Neural crest cell (in vitro differentiated cells): Measurements from ENCODE around the gene RACK1. TPM values are rescaled to one million over a fixed set of nuclear protein-coding genes. Genes with fewer than 3 reads are reported as not detected.
"Not testable (repeated sequence)": the region's sequence is repeated elsewhere in the genome, so short reads cannot be mapped to it uniquely, and the experiment has no call there.

Experiments used
- DNase-seq: peaks from one replicate; pipeline ENCODE4 v3.0.0; 2021; ENCODE audit warnings: low read depth, mixed read lengths, low spot score
- H3K27ac Mint-ChIP-seq: one replicate; pipeline ENCODE4 v1.8.0; 2021; ENCODE audit warnings: mild to moderate bottlenecking, mixed read lengths; ENCODE audit not compliant: unreplicated experiment
- H3K27me3 Mint-ChIP-seq: 2 replicates; pipeline ENCODE4 v1.8.0; 2021; ENCODE audit warnings: low read depth, mild to moderate bottlenecking, mixed read lengths
- H3K36me3 Mint-ChIP-seq: 2 replicates; pipeline ENCODE4 v1.8.0; 2021; ENCODE audit warnings: low read depth, mild to moderate bottlenecking, mixed read lengths
- H3K4me1 Mint-ChIP-seq: 2 replicates; pipeline ENCODE4 v1.8.0; 2021; ENCODE audit warnings: mixed read lengths
- H3K4me3 Mint-ChIP-seq: one replicate; pipeline ENCODE4 v1.8.0; 2021; ENCODE audit warnings: mild to moderate bottlenecking, mixed read lengths
- H3K9me3 Mint-ChIP-seq: 2 replicates; pipeline ENCODE4 v1.8.0; 2021; ENCODE audit warnings: mixed read lengths
- total RNA-seq: library from RNA; stranded (reverse); gene quantifications from 2 replicates; pipeline ENCODE4 v1.2.1, GENCODE V29; 2021
- TF ChIP-seq, protein P1 (sequence below): fragments of 200-600 bp; sonication (generic); conservative IDR thresholded peaks from 2 replicates; pipeline ENCODE4 v1.5.0; 2021; ENCODE audit warnings: antibody characterized with exemption, mild to moderate bottlenecking

The RACK1 gene
- total RNA-seq, 1 donor from 2014 or later, result 2,359 TPM

- no peak for DNase-seq
- peaks cover 82% of the 10 kb centered on the region for H3K27me3 Mint-ChIP-seq
- H3K27ac Mint-ChIP-seq, result no peak overlapping the region
- H3K36me3 Mint-ChIP-seq, result peaks cover 3% of the 10 kb centered on the region
- peaks cover 3% of the 10 kb centered on the region for H3K9me3 Mint-ChIP-seq
- peaks cover 21% of the 10 kb centered on the region for H3K4me1 Mint-ChIP-seq
- peak overlapping the region; percentile 83 for H3K4me3 Mint-ChIP-seq
- TF ChIP-seq, protein P1, sequence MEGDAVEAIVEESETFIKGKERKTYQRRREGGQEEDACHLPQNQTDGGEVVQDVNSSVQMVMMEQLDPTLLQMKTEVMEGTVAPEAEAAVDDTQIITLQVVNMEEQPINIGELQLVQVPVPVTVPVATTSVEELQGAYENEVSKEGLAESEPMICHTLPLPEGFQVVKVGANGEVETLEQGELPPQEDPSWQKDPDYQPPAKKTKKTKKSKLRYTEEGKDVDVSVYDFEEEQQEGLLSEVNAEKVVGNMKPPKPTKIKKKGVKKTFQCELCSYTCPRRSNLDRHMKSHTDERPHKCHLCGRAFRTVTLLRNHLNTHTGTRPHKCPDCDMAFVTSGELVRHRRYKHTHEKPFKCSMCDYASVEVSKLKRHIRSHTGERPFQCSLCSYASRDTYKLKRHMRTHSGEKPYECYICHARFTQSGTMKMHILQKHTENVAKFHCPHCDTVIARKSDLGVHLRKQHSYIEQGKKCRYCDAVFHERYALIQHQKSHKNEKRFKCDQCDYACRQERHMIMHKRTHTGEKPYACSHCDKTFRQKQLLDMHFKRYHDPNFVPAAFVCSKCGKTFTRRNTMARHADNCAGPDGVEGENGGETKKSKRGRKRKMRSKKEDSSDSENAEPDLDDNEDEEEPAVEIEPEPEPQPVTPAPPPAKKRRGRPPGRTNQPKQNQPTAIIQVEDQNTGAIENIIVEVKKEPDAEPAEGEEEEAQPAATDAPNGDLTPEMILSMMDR, result no peak
Observed at GRCh38 chr5:181215997-181216989, 27.4 kb downstream of the RACK1 start.

GRCh38 chr5:181214249-181214648 is 29.5 kb downstream of the RACK1 start:
- H3K36me3 Mint-ChIP-seq, DNase-seq, H3K9me3 Mint-ChIP-seq, H3K27ac Mint-ChIP-seq: not testable (repeated sequence)
- peaks cover 18% of the 10 kb centered on the region for H3K4me1 Mint-ChIP-seq
- peaks cover 73% of the 10 kb centered on the region for H3K27me3 Mint-ChIP-seq
- H3K4me3 Mint-ChIP-seq, result peak overlapping the region; percentile 52

GRCh38 chr5:181212934-181213333 is 30.8 kb downstream of the RACK1 start:
- Mint-ChIP-seq H3K27me3 (peaks cover 67% of the 10 kb centered on the region), H3K9me3 (no peaks in the 10 kb centered on the region), H3K4me1 (peaks cover 19% of the 10 kb centered on the region), H3K4me3 (peak overlapping the region; percentile 2), H3K36me3 (no peaks in the 10 kb centered on the region), H3K27ac (no peak overlapping the region)
- TF ChIP-seq, protein P1, result no peak
- no peak for DNase-seq

DNA sequence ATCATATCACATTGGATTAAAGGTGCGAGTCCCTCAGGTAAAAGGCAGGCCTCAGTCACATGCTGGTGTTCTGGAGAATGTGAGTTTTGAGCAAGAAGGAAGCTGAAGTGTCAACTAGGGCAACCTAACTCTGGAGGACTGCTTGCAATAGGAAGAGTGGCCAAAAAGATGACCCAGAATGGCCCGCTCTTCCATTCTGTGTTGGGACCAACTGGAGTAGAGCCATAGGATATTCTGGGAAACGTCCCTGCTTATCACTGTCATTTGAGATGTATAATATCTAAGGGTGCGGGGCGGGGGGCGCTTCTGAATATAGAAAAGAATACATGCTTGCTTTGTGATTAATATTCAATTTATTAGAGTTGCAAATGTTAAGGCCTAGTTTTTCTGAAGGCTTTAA is 31.6 kb downstream of the RACK1 start:
- Mint-ChIP-seq H3K9me3 (peaks cover 4% of the 10 kb centered on the region), H3K36me3 (peaks cover 6% of the 10 kb centered on the region), H3K4me3 (no peak overlapping the region), H3K27me3 (peaks cover 67% of the 10 kb centered on the region), H3K27ac (no peak overlapping the region), H3K4me1 (peaks cover 18% of the 10 kb centered on the region)
- no peak for DNase-seq
- TF ChIP-seq, protein P1, result no peak

DNA sequence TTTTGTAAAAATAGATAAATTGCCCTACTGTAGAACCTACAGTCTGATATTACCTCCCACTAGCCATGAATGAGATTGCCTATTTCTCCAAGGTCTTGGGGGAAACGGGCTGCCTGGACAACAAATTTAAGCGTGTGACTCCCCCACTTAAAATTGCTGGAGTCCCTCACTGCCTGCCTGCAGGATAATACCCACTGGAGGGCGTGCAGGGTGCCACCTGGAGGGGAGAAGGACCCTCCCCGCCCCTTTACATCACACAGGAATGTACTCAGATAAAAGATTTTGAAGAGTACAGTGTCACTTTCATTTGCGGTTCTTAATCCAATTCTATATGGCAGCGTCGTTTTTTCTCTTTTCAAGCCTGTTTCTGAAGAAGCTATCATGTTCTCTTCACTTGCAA is 32.5 kb downstream of the RACK1 start:
- Mint-ChIP-seq H3K27ac (no peak overlapping the region), H3K36me3 (peaks cover 12% of the 10 kb centered on the region), H3K4me3 (no peak overlapping the region), H3K9me3 (peaks cover 6% of the 10 kb centered on the region), H3K27me3 (peaks cover 68% of the 10 kb centered on the region), H3K4me1 (peaks cover 22% of the 10 kb centered on the region)
- no peak for DNase-seq
- TF ChIP-seq, protein P1, result no peak

GRCh38 chr5:181210698-181211097 is 33.0 kb downstream of the RACK1 start:
- Mint-ChIP-seq H3K27me3 (peaks cover 69% of the 10 kb centered on the region), H3K4me1 (peaks cover 25% of the 10 kb centered on the region), H3K36me3 (peaks cover 16% of the 10 kb centered on the region)
- H3K27ac Mint-ChIP-seq, H3K9me3 Mint-ChIP-seq, H3K4me3 Mint-ChIP-seq, DNase-seq: not testable (repeated sequence)

DNA sequence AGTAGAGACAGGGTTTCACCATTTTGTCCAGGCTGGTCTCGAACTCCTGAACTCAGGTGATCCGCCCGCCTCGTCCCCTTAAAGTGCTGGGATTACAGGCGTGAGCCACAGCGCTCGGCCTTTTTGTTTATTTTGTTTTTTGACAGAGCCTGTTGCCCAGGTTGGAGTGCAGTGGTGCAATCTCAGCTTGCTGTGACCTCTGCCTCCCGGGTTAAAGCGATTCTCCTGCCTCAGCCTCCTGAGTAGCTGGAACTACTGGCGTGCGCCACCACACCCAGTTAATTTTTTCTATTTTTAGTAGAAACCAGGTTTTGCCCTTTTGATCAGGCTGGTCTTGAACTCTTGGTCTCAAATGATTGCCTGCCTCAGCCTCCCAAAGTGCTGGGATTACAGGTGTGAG is 33.6 kb downstream of the RACK1 start:
- H3K36me3 Mint-ChIP-seq, result peaks cover 17% of the 10 kb centered on the region
- H3K4me3 Mint-ChIP-seq, DNase-seq, H3K27ac Mint-ChIP-seq, H3K9me3 Mint-ChIP-seq: not testable (repeated sequence)
- peaks cover 73% of the 10 kb centered on the region for H3K27me3 Mint-ChIP-seq
- peaks cover 29% of the 10 kb centered on the region for H3K4me1 Mint-ChIP-seq

DNA sequence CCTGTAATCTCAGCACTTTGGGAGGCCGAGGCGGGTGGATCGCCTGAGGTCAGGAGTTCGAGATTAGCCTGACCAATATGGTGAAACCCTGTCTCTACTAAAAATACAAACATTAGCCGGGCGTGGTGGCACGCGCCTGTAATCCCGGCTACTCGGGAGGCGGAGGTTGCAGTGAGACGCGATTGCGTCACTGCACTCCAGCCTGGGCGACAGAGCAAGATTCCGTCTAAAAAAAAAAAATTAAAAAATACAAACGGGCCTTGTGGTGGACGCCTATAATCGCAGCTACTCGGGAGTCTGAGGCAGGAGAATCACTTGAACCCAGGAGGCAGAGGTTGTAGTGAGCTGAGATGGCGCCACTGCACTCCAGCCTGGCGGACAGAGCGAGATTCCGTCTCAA is 34.7 kb downstream of the RACK1 start:
- not testable (repeated sequence) for H3K9me3 Mint-ChIP-seq, H3K4me3 Mint-ChIP-seq, DNase-seq, H3K27ac Mint-ChIP-seq
- H3K27me3 Mint-ChIP-seq, result peaks cover 71% of the 10 kb centered on the region
- H3K4me1 Mint-ChIP-seq, result peaks cover 29% of the 10 kb centered on the region
- H3K36me3 Mint-ChIP-seq, result peaks cover 17% of the 10 kb centered on the region
